Measurements from ENCODE around the gene C22orf42.
"Not testable (repeated sequence)": the region's sequence is repeated elsewhere in the genome, so short reads cannot be mapped to it uniquely, and the experiment has no call there.

The C22orf42 gene

DNA sequence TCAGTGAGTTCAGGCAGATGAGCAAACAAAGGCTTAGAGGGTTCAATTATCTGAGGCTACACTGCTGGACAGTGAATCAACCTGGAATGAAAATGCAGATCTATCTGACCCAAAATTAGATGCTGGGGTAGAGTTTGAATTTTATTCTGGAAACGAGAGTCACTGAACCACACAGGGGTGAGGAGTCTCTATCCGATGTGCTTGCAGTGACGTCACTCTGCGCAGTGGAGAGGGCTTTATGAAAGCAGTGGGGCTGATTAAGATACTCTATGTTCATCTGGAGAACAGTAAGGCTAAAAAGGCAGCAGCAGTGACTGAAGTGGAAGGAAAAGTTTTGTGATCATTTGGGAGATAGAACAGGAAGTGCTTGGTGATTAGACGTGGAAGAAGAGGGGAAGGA is 1.3 kb upstream of the C22orf42 start:
- peaks cover 23% of the 10 kb centered on the region for H3K27me3 Mint-ChIP-seq (ENCODE audit: low read depth)
- H3K36me3 Mint-ChIP-seq (ENCODE audit: low read depth); H3K9me3 Mint-ChIP-seq; H3K4me1 Mint-ChIP-seq (ENCODE audit: low read depth); H3K27ac Mint-ChIP-seq; H3K4me3 Mint-ChIP-seq: not testable (repeated sequence)

DNA sequence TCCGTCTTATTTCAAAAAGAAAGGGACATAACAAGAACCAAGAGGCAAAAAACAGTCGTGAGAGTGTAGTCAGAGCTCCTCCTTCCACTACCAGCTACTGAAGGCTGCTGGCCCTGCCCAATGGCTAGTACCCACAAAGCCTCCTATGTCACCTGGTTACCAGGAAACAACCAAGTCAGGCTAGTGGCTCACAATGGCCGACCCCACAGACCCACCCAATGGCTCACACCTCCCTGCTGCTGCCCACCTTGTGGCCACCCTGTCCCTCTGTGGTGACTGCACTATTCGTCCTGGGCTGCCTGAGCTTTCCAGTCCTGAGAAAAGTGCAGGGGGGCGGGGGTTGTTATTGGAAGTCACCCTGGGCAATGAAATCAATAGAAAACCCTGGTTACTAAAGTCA is 1.5 kb downstream of the C22orf42 start:
- H3K4me1 Mint-ChIP-seq (ENCODE audit: low read depth); H3K9me3 Mint-ChIP-seq; H3K4me3 Mint-ChIP-seq; H3K27ac Mint-ChIP-seq; H3K36me3 Mint-ChIP-seq (ENCODE audit: low read depth): not testable (repeated sequence)
- peaks cover 14% of the 10 kb centered on the region for H3K27me3 Mint-ChIP-seq (ENCODE audit: low read depth)

DNA sequence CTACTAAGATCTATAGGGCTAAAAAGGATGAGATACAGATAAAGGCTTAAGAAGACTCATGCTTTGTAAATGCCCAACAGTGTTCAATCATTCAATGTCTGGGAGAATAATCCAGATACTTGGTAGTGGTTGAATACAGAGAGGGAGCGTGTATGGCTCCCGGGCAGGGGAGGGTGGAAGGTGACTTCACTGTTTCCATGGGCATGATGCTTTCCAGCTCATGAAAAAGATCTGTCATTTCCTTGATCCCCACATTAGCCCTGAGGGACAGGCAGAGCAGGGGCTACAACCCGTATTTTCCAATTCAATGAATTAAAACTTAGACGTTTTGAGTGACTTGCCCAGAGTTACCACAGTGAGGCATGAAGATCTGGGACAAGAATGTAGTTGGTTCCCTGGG is 4.4 kb downstream of the C22orf42 start:
- not testable (repeated sequence) for H3K4me3 Mint-ChIP-seq; H3K9me3 Mint-ChIP-seq; H3K27ac Mint-ChIP-seq; H3K36me3 Mint-ChIP-seq (ENCODE audit: low read depth)
- H3K27me3 Mint-ChIP-seq (ENCODE audit: low read depth): peaks cover 14% of the 10 kb centered on the region
- peaks cover 27% of the 10 kb centered on the region for H3K4me1 Mint-ChIP-seq (ENCODE audit: low read depth)

DNA sequence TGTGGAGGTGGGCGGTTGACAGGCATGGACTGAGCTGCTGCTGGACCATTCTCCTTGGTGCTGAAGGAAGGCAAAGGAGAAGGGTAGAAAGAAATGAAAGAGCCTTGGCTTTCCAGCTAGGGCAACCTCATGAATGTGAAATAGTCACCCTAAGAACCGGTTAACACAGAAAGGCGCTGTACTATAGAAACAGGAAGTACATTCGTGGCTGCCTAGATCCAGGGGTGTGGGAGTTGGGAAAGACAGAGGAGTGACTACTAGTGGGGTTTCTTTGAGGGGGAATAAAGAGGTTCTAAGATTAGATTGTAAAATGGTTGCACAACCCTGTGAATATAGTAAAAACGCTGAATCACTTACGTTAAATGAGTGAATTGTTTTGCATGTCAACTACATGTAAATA is 7.5 kb downstream of the C22orf42 start:
- H3K4me3 Mint-ChIP-seq; H3K27ac Mint-ChIP-seq; H3K9me3 Mint-ChIP-seq; H3K36me3 Mint-ChIP-seq (ENCODE audit: low read depth): not testable (repeated sequence)
- peaks cover 14% of the 10 kb centered on the region for H3K27me3 Mint-ChIP-seq (ENCODE audit: low read depth)
- peaks cover 29% of the 10 kb centered on the region for H3K4me1 Mint-ChIP-seq (ENCODE audit: low read depth)

DNA sequence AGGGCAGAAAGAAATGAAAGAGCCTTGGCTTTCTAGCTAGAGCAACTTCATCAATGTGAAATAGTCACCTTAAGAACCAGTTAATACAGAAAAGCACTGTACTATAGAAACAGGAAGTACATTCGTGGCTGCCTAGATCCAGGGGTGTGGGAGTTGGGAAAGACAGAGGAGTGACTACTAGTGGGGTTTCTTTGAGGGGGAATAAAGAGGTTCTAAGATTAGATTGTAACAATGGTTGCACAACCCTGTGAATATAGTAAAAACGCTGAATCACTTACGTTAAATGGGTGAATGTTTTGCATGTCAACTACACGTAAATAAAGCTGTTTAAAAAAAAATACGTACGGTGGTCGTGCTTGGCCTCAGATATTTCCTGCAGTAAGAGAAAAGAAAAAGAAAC is 8.5 kb downstream of the C22orf42 start:
- H3K9me3 Mint-ChIP-seq; H3K27ac Mint-ChIP-seq; H3K36me3 Mint-ChIP-seq (ENCODE audit: low read depth); H3K4me3 Mint-ChIP-seq: not testable (repeated sequence)
- H3K4me1 Mint-ChIP-seq (ENCODE audit: low read depth): peaks cover 29% of the 10 kb centered on the region
- H3K27me3 Mint-ChIP-seq (ENCODE audit: low read depth): peaks cover 11% of the 10 kb centered on the region

DNA sequence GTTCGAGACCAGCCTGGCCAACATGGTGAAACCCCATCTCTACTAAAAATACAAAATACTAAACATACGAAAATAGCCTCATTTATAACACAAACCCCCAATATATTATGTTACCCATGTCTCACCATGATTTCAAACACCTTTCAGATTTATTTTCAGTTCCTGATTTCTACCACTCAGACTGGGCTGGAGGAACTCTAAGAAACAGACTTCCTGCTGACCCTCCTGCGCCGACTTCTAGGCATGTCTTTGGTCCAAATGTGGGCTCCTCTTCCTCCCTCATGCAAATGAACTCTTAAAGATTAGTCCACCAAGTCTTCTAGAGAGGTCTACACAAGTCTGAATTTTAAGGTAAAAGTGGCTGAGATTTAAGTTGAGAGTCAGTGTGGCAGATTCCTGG is 10.7 kb downstream of the C22orf42 start:
- H3K9me3 Mint-ChIP-seq; H3K4me3 Mint-ChIP-seq; H3K27me3 Mint-ChIP-seq (ENCODE audit: low read depth); H3K27ac Mint-ChIP-seq; H3K36me3 Mint-ChIP-seq (ENCODE audit: low read depth): not testable (repeated sequence)
- H3K4me1 Mint-ChIP-seq (ENCODE audit: low read depth): peaks cover 44% of the 10 kb centered on the region

DNA sequence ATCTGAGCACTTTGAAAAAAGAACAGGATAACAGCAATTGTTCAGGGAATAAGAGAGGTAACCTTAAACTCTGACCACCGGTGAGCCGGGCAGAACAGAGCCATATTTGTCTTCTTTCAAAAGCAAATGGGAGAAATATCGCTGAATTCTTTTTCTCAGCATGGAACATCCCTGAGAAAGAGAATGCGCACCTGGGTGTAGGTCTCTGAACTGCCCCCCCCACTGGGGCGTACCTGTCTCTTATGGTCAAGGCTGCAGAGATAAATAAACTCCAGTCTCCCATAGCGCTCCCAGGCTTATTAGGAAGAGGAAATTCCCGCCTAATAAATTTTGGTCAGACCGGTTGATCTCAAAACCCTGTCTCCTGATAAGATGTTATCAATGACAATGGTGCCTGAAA is 12.0 kb downstream of the C22orf42 start:
- H3K4me1 Mint-ChIP-seq (ENCODE audit: low read depth): peaks cover 44% of the 10 kb centered on the region

DNA sequence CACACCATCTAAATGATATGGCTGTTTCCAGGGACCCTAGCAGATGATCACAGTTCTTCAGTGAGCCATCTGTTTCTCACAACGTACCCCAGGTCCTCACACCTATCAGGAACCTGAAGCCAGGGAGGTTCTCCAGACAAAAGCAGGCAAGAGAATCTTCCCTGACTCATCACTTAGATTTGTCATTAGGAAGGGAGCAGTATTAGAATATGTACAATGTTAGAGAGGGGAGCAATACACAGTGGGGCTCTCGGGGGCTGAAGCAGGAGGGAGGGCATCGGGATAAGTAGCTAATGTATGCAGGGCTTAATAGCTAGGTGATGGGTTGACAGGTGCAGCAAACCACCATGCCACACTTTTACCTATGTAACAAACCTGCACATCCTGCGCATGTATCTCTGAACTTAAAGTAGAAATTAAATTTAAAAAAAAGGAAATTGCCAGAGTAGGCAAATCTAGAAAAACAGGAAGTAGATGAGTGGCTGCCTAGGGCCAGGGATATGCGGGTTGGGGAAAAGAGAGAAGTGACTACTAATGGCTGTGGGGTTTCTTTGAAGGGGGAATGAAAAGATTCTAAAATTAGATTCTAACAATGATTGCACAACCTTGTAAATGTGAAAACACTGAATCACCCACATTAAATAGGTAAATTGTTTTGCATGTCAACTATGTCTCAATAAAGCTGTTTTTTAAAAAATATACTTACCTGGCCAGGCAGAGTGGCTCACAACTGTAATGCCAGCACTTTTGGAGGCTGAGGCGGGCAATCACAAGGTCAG is 14.4 kb downstream of the C22orf42 start:
- Mint-ChIP-seq H3K27me3 (ENCODE audit: low read depth) (peaks cover 4% of the 10 kb centered on the region), H3K4me3 (no peak overlapping the region), H3K9me3 (peaks cover 7% of the 10 kb centered on the region), H3K4me1 (ENCODE audit: low read depth) (peaks cover 39% of the 10 kb centered on the region), H3K36me3 (ENCODE audit: low read depth) (peaks cover 2% of the 10 kb centered on the region), H3K27ac (peak overlapping the region; percentile 71)

More for the DNA sequence above, 12.0 kb downstream of the C22orf42 start:
- not testable (repeated sequence) for H3K4me3 Mint-ChIP-seq; H3K9me3 Mint-ChIP-seq; H3K27ac Mint-ChIP-seq; H3K36me3 Mint-ChIP-seq (ENCODE audit: low read depth); H3K27me3 Mint-ChIP-seq (ENCODE audit: low read depth)

DNA sequence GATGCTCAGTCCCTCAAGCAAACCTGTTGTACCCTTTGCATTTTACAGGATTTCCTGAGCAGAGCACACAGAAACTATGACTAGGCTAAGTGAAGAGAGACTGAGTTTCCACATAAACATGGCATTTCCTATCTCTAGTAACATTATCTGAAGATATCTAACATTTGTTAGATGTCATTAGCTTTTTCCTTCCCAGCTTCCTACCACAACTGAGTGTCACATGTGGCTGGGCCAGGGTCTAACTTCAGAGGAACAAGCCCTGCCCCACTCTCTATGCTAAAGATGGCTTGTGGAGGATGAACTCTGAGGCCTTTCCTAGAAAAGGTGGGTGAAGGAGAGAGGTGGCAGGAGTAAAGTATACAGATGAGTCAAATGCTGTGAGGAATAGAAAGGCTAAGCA is 16.5 kb downstream of the C22orf42 start:
- peak overlapping the region; percentile 7 for H3K4me3 Mint-ChIP-seq
- H3K4me1 Mint-ChIP-seq (ENCODE audit: low read depth): peaks cover 43% of the 10 kb centered on the region
- peaks cover 7% of the 10 kb centered on the region for H3K9me3 Mint-ChIP-seq
- H3K27me3 Mint-ChIP-seq (ENCODE audit: low read depth): no peaks in the 10 kb centered on the region
- H3K27ac Mint-ChIP-seq: peak overlapping the region; percentile 84
- H3K36me3 Mint-ChIP-seq (ENCODE audit: low read depth): peaks cover 2% of the 10 kb centered on the region

DNA sequence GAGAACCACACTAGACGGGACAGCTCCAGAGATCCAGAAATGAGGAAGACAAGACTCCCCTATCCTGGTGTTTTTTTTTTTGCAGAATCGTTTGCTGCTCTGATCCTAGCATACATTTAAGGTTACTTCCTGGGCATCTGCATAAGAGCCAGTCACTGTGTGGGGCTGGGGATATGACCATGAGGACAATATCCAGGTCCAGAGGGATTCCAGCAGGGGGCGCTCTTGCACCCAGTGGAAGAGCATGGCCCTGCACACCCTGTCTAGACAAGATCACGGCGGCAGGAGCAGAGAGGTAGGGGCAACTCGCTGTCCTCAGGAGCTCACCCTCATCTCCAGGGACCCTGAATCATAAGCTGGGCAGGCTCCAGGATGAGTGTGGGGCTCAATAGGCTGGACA is 18.4 kb downstream of the C22orf42 start:
- not testable (repeated sequence) for H3K9me3 Mint-ChIP-seq; H3K4me3 Mint-ChIP-seq; H3K27me3 Mint-ChIP-seq (ENCODE audit: low read depth); H3K36me3 Mint-ChIP-seq (ENCODE audit: low read depth); H3K27ac Mint-ChIP-seq
- peaks cover 53% of the 10 kb centered on the region for H3K4me1 Mint-ChIP-seq (ENCODE audit: low read depth)

DNA sequence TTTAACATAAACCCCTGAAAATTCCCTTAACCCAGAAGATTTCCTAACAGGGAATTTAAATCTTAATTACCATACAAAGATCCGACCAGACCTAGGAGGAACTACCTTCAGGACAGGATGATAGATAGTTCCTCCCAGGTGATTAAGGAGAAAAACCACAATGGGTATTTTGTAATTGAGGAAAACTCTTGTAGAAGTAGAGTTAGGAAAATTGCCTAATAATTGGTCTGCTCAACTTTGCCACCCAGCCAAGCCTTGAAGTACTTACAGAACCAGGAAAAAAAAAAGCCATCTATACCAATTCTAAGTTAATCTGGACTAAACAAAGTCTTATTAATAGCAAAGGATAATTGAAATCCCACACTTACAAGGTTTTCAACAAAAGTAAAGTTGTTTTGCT is 20.5 kb downstream of the C22orf42 start:
- not testable (repeated sequence) for H3K27me3 Mint-ChIP-seq (ENCODE audit: low read depth); H3K36me3 Mint-ChIP-seq (ENCODE audit: low read depth); H3K9me3 Mint-ChIP-seq; H3K27ac Mint-ChIP-seq
- peak overlapping the region; percentile 73 for H3K4me3 Mint-ChIP-seq
- peaks cover 38% of the 10 kb centered on the region for H3K4me1 Mint-ChIP-seq (ENCODE audit: low read depth)

DNA sequence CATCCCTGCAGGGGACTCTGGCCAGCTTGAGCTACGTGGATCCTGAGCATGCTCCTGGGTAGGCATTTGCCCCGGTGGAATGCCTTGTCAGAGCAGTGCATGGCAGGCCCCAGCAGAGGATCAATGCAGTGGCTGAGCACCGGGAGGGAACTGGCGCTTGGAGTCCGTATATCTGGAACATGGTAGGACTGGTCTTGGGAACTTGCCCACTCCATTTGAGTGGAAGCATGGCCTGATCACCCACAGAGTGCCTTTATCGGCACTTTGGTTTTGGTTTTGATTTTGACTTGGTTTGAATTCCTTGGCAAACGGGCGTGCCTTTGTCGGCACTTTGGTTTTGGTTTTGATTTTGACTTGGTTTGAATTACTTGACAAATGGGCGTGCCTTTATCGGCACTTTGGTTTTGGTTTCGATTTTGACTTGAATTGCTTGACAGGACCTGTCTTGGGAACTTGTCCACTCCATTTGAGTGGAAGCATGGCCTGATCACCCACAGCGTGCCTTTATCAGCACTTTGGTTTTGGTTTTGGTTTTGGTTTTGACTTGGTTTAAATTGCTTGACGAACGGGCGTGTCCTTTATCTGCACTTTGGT is 21.3 kb downstream of the C22orf42 start:
- peak overlapping the region; percentile 77 for H3K27ac Mint-ChIP-seq
- H3K9me3 Mint-ChIP-seq; H3K27me3 Mint-ChIP-seq (ENCODE audit: low read depth); H3K36me3 Mint-ChIP-seq (ENCODE audit: low read depth): not testable (repeated sequence)
- peaks cover 32% of the 10 kb centered on the region for H3K4me1 Mint-ChIP-seq (ENCODE audit: low read depth)
- peak overlapping the region; percentile 73 for H3K4me3 Mint-ChIP-seq

DNA sequence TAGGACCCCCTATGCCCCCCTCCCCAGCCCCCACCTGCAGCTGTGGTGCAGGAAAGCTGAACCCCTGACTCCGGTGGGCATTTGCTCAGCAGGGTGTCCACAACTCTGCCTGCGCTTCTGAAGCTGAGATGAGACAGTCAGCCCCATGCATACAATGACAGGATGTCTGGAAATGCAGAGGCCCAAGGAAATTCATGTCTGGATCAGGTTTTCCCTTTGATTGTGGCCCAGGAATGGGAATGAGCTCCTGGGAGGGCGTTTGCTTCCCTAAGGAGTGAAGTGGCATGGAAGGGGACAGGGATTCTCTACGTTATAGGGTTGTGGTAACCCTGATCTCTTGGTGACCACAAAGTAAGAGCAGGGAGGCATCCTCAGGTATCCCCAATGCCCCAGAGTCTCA is 22.2 kb downstream of the C22orf42 start:
- not testable (repeated sequence) for H3K9me3 Mint-ChIP-seq; H3K27ac Mint-ChIP-seq; H3K27me3 Mint-ChIP-seq (ENCODE audit: low read depth); H3K36me3 Mint-ChIP-seq (ENCODE audit: low read depth); H3K4me3 Mint-ChIP-seq
- peaks cover 22% of the 10 kb centered on the region for H3K4me1 Mint-ChIP-seq (ENCODE audit: low read depth)

DNA sequence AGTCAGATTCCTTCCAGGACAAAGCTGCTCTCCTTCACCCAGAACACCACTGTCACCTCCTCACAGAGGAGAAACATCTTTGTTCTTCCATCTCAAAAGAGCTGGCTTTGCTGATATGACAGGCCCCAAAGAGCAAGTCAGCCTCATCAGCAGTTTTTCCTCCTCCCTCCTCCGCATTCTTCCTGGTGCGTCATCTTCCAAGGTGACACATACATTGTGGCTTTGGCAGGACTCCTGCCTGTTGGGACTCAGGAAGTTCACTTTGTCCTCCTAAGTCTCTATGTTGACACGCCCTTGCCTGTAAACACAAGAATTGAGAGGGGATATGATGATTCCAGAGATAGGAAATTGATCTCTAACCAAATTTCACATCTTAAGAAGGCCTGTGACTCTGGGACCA is 23.1 kb downstream of the C22orf42 start:
- not testable (repeated sequence) for H3K9me3 Mint-ChIP-seq; H3K36me3 Mint-ChIP-seq (ENCODE audit: low read depth); H3K27me3 Mint-ChIP-seq (ENCODE audit: low read depth)
- Mint-ChIP-seq H3K4me1 (ENCODE audit: low read depth) (peaks cover 20% of the 10 kb centered on the region), H3K4me3 (peak overlapping the region; percentile 14), H3K27ac (peak overlapping the region; percentile 8)

DNA sequence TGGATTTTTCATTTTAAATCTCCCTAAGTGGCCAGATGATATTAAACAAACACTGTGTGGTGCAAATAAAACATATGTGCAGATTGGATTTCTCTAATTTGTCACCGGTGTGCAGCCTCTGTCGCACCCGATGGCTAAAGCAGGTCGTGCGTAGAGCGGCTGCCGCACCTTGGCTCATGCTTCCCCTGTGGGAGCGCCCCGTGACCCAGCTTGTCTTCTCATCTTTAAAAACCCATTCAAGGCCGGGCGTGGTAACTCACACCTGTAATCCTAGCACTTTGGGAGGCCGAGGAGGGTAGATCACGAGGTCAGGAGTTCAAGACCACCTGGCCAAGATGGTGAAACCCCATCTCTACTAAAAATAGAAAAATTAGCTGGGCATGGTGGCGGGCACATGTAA is 24.3 kb downstream of the C22orf42 start:
- H3K4me3 Mint-ChIP-seq; H3K27ac Mint-ChIP-seq; H3K9me3 Mint-ChIP-seq; H3K36me3 Mint-ChIP-seq (ENCODE audit: low read depth); H3K27me3 Mint-ChIP-seq (ENCODE audit: low read depth): not testable (repeated sequence)
- peaks cover 17% of the 10 kb centered on the region for H3K4me1 Mint-ChIP-seq (ENCODE audit: low read depth)

DNA sequence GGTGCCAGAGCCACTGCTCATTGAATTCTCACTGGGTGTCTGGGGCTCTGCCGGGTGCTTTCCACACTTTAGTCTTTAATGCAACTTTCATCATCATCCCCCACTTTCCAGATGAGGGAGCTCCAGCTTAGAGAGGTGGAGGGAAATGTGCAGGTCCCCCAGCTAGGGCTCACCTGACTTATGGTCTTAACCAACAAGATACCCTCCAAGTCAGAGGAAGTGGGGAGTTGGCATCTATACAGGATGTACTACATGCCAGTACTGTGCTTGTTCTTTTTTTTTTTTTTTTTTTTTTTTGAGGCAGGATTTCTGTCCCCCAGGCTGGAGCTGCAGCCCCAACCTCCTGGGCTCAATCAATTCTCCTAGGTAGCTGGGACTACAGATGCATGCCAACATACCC is 26.3 kb downstream of the C22orf42 start:
- H3K9me3 Mint-ChIP-seq: no peaks in the 10 kb centered on the region
- H3K4me3 Mint-ChIP-seq: no peak overlapping the region
- no peaks in the 10 kb centered on the region for H3K36me3 Mint-ChIP-seq (ENCODE audit: low read depth)
- no peak overlapping the region for H3K27ac Mint-ChIP-seq
- H3K4me1 Mint-ChIP-seq (ENCODE audit: low read depth): peaks cover 15% of the 10 kb centered on the region
- peaks cover 3% of the 10 kb centered on the region for H3K27me3 Mint-ChIP-seq (ENCODE audit: low read depth)

All from T-helper 1 cell treated with Interleukin-12 subunit alpha and Interleukin-12 subunit beta and Interleukin-4 antibody, amounts not matched to agents 30 μg/mL and 1 μg/mL, for 36 hours (primary cell).